MM.1S (cell line): ENCODE data around the gene NLE1.
"Not testable (repeated sequence)": the region's sequence is repeated elsewhere in the genome, so short reads cannot be mapped to it uniquely, and the experiment has no call there.

Experiments
- DNase-seq: peaks from one replicate; pipeline ENCODE4 v3.0.0-alpha.2; 2015
- H2AFZ ChIP-seq: fragments of 300-600 bp; sonication (generic); 2 replicates; pipeline ENCODE4 v1.6.0; 2016; ENCODE audit warnings: antibody characterized with exemption, low read length
- H3F3A ChIP-seq: fragments of 300-600 bp; sonication (generic); 2 replicates; pipeline ENCODE4 v1.6.1; 2016; ENCODE audit warnings: mild to moderate bottlenecking, antibody characterized with exemption, low read length, moderate library complexity, mixed read lengths; ENCODE audit not compliant: insufficient read depth
- H3K27ac ChIP-seq: fragments of 300-600 bp; sonication (generic); 2 replicates; pipeline ENCODE4 v1.5.1; 2016; ENCODE audit warnings: mild to moderate bottlenecking, low read length
- H3K27me3 ChIP-seq: fragments of 300-600 bp; sonication (generic); replicated peaks from 2 replicates; pipeline ENCODE4 v1.6.0; 2016; ENCODE audit warnings: low read length; ENCODE audit not compliant: insufficient read depth
- H3K36me3 ChIP-seq: fragments of 300-600 bp; sonication (generic); replicated peaks from 2 replicates; pipeline ENCODE4 v1.6.1; 2016; ENCODE audit warnings: mild to moderate bottlenecking, low read length, mixed read lengths; ENCODE audit not compliant: insufficient read depth
- H3K4me1 ChIP-seq: fragments of 300-600 bp; sonication (generic); 2 replicates; pipeline ENCODE4 v1.6.1; 2016; ENCODE audit warnings: low read length, mixed read lengths
- H3K4me2 ChIP-seq: fragments of 300-600 bp; sonication (generic); 2 replicates; pipeline ENCODE4 v1.6.0; 2016; ENCODE audit warnings: low read depth, low read length
- H3K4me3 ChIP-seq: fragments of 300-600 bp; sonication (generic); 2 replicates; pipeline ENCODE4 v1.5.1; 2016; ENCODE audit warnings: low read length, mixed read lengths
- H3K79me2 ChIP-seq: fragments of 300-600 bp; sonication (generic); 2 replicates; pipeline ENCODE4 v1.6.1; 2016; ENCODE audit warnings: mixed run types, low read length, mixed read lengths
- H3K9ac ChIP-seq: fragments of 300-600 bp; sonication (generic); 2 replicates; pipeline ENCODE4 v1.6.1; 2016; ENCODE audit warnings: low read length, mixed read lengths
- H3K9me2 ChIP-seq: fragments of 300-600 bp; sonication (generic); replicated peaks from 2 replicates; pipeline ENCODE4 v1.6.1; 2016; ENCODE audit warnings: mild to moderate bottlenecking, low read length, mixed read lengths; ENCODE audit not compliant: insufficient read depth
- H3K9me3 ChIP-seq: fragments of 300-600 bp; sonication (generic); replicated peaks from 2 replicates; pipeline ENCODE4 v1.6.1; 2016; ENCODE audit warnings: mild to moderate bottlenecking, low read length, mixed read lengths; ENCODE audit not compliant: insufficient read depth
- H4K20me1 ChIP-seq: fragments of 300-600 bp; sonication (generic); 2 replicates; pipeline ENCODE4 v1.6.1; 2016; ENCODE audit warnings: mild to moderate bottlenecking, low read length, moderate library complexity, mixed read lengths; ENCODE audit not compliant: insufficient read depth
- CTCF ChIP-seq: fragments of 300-600 bp; sonication (generic); IDR thresholded peaks from 2 replicates; pipeline ENCODE4 v1.5.1; 2016; ENCODE audit warnings: antibody characterized with exemption, low read length, mixed read lengths
- EZH2 ChIP-seq: fragments of 300-600 bp; sonication (generic); optimal IDR thresholded peaks from 2 replicates; pipeline ENCODE3; 2017; ENCODE audit warnings: low read depth, mild to moderate bottlenecking, antibody characterized with exemption, low read length, mixed read lengths
- EZH2phosphoT487 ChIP-seq: fragments of 300-600 bp; sonication (generic); IDR thresholded peaks from 2 replicates; pipeline ENCODE4 v1.6.1; 2018; ENCODE audit warnings: antibody characterized with exemption, low read length

Gene NLE1

DNA sequence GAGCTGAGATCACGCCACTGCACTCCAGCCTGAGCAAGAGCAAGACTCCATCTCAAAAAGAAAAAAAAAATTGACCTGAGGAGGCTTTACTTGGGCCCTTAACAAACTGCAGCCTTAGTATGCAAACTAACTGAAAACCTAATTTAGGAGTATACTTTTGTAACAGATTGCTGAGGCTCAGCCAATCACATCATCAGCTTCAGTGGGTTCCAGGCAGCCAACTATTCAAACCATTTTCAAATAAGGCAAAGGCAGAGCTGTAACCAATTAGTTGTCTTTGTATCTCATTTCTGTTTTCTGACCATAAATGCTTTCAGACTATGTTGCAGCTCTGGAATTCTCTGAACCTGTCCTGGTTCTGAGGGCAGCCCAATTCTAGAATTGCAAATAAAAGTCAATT, 46.4 kb downstream of the NLE1 start:
- no peaks in the 10 kb centered on the region for H4K20me1 ChIP-seq
- H3K9ac ChIP-seq, result no peak overlapping the region
- no peaks in the 10 kb centered on the region for H3K79me2 ChIP-seq
- DNase-seq, result no peak
- no peak overlapping the region for H2AFZ ChIP-seq
- H3K4me3 ChIP-seq, result no peak overlapping the region
- TF ChIP-seq EZH2 (no peak), EZH2phosphoT487 (no peak), CTCF (no peak)
- no peaks in the 10 kb centered on the region for H3K9me3 ChIP-seq
- no peaks in the 10 kb centered on the region for H3K27me3 ChIP-seq
- H3K9me2 ChIP-seq, result no peaks in the 10 kb centered on the region
- no peaks in the 10 kb centered on the region; the same call in 1 of the 2 replicates for H3F3A ChIP-seq
- no peaks in the 10 kb centered on the region for H3K4me1 ChIP-seq
- no peak overlapping the region for H3K27ac ChIP-seq
- H3K4me2 ChIP-seq, result no peak overlapping the region
- no peaks in the 10 kb centered on the region for H3K36me3 ChIP-seq

DNA sequence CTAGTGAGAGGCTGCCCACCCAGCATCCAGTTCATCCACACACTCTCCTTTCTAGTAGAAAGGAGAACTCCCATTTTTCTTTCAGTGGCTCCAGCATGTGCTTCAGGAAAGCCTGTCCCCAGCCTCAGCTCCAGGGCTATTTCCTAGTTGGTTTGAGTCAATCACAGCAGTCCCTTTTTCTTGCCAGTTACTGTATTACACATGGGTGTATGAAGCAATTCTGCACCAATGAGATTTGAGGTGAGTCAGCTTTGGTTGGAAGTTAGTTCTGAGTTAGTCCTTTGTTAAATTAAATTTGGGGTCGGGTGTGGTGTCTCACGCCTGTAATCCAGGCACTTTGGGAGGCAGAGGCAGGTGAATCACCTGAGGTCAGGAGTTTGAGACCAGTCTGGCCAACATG, 47.2 kb downstream of the NLE1 start:
- no peaks in the 10 kb centered on the region for H4K20me1 ChIP-seq
- H3K9ac ChIP-seq, result no peak overlapping the region
- no peaks in the 10 kb centered on the region for H3K27me3 ChIP-seq
- H3K9me2 ChIP-seq, result no peaks in the 10 kb centered on the region
- no peak for DNase-seq
- TF ChIP-seq CTCF, result no peak
- no peak for TF ChIP-seq EZH2phosphoT487
- TF ChIP-seq EZH2, result no peak
- H3K4me2 ChIP-seq, result no peak overlapping the region
- H3K9me3 ChIP-seq, result no peaks in the 10 kb centered on the region
- H3K27ac ChIP-seq, result no peak overlapping the region
- no peak overlapping the region for H2AFZ ChIP-seq
- no peak overlapping the region for H3K4me3 ChIP-seq
- no peaks in the 10 kb centered on the region for H3K79me2 ChIP-seq
- H3K4me1 ChIP-seq, result peaks cover 1% of the 10 kb centered on the region
- no peaks in the 10 kb centered on the region; the same call in 1 of the 2 replicates for H3F3A ChIP-seq
- H3K36me3 ChIP-seq, result no peaks in the 10 kb centered on the region

GRCh38 chr17:35090707-35091106, 51.4 kb downstream of the NLE1 start:
- not testable (repeated sequence) for H4K20me1 ChIP-seq, H3K27ac ChIP-seq, H3K27me3 ChIP-seq, H3K9me3 ChIP-seq, H2AFZ ChIP-seq, H3F3A ChIP-seq, H3K4me2 ChIP-seq, H3K36me3 ChIP-seq, DNase-seq, H3K9me2 ChIP-seq, H3K4me3 ChIP-seq, H3K9ac ChIP-seq
- Histone ChIP-seq H3K79me2 (peaks cover 30% of the 10 kb centered on the region), H3K4me1 (peaks cover 16% of the 10 kb centered on the region)

DNA sequence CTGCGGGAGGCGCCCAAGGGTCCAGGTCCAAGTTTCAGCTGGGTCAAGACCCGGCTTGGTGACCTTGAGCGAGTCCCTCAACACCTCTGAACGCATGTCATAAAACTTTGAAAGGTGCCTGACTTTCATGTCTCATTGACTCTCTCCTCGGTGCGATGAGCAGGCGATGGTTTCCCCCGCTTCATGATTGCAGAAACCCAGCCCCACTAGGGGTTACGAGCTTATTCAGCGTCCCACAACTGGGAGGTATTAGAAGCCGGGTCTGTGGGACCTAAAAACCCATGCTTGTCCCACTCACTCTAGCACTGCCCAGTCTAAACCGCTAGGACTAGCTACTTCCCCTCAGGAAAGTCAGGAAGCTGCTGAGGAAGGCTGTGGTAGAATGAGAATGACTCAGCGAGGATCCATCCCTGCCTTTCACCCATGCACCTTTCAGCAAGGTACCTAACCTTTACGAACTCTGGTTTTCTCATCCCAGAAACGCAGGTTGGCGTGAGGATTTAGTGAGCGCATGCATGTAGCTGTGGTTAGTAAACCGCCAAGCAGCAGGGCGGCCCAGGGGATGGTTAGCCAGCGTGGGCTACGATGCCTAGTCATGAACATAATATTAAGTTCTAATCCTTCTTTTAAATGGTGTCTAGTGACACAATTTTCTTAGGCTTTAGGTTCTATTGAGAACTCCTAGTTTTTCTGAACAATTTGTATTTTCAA, 52.4 kb downstream of the NLE1 start:
- H3K9me2 ChIP-seq, result no peaks in the 10 kb centered on the region
- TF ChIP-seq CTCF (no peak; the same call in 1 of the 2 replicates), EZH2 (no peak), EZH2phosphoT487 (no peak)
- H3K36me3 ChIP-seq, result no peaks in the 10 kb centered on the region
- no peaks in the 10 kb centered on the region for H4K20me1 ChIP-seq
- H3K9ac ChIP-seq, result peak overlapping the region; percentile 39; the same call in 1 of the 2 replicates
- H3K9me3 ChIP-seq, result no peaks in the 10 kb centered on the region
- H3K27ac ChIP-seq, result peak overlapping the region; percentile 25; the same call in 1 of the 2 replicates
- peak overlapping the region; percentile 70 for H2AFZ ChIP-seq
- H3K4me3 ChIP-seq, result peak overlapping the region; percentile 44
- H3K27me3 ChIP-seq, result no peaks in the 10 kb centered on the region
- DNase-seq, result no peak
- H3K4me1 ChIP-seq, result peaks cover 16% of the 10 kb centered on the region
- peaks cover 37% of the 10 kb centered on the region for H3K79me2 ChIP-seq
- H3F3A ChIP-seq, result peaks cover 10% of the 10 kb centered on the region
- peak overlapping the region; percentile 74 for H3K4me2 ChIP-seq
